Type B pancreatic cell (in vitro differentiated cells): ENCODE results near the gene PODNL1. TPM values are rescaled to one million over a fixed set of nuclear protein-coding genes. Genes with fewer than 3 reads are reported as not detected.

Experiments
- DNase-seq: peaks from one replicate; pipeline ENCODE4 v3.0.0; 2021; ENCODE audit warnings: mixed read lengths; ENCODE audit not compliant: unreplicated experiment; ENCODE audit errors: extremely low spot score
- H3K27ac Mint-ChIP-seq: 2 replicates; pipeline ENCODE4 v1.8.0; 2021; ENCODE audit warnings: mild to moderate bottlenecking, mixed read lengths
- H3K27me3 Mint-ChIP-seq: 2 replicates; pipeline ENCODE4 v1.8.0; 2021; ENCODE audit warnings: mixed read lengths
- H3K36me3 Mint-ChIP-seq: 2 replicates; pipeline ENCODE4 v1.8.0; 2021; ENCODE audit warnings: mixed read lengths
- H3K4me1 Mint-ChIP-seq: one replicate; pipeline ENCODE4 v1.8.0; 2021; ENCODE audit warnings: mixed read lengths; ENCODE audit not compliant: unreplicated experiment
- H3K4me3 Mint-ChIP-seq: 2 replicates; pipeline ENCODE4 v1.8.0; 2021; ENCODE audit warnings: mild to moderate bottlenecking, mixed read lengths
- H3K9me3 Mint-ChIP-seq: 2 replicates; pipeline ENCODE4 v1.8.0; 2021; ENCODE audit warnings: mixed read lengths
- total RNA-seq: library from RNA; stranded (reverse); gene quantifications from 2 replicates; pipeline ENCODE4 v1.2.1, GENCODE V29; 2021; ENCODE audit warnings: low replicate concordance
- TF ChIP-seq, protein P1 (sequence below): fragments of 200-600 bp; sonication (generic); conservative IDR thresholded peaks from 2 replicates; pipeline ENCODE4 v1.5.0; 2021; ENCODE audit warnings: antibody characterized with exemption, mild to moderate bottlenecking

Gene PODNL1
- total RNA-seq, 1 donor from 2014 or later, result 0.75 TPM

DNA sequence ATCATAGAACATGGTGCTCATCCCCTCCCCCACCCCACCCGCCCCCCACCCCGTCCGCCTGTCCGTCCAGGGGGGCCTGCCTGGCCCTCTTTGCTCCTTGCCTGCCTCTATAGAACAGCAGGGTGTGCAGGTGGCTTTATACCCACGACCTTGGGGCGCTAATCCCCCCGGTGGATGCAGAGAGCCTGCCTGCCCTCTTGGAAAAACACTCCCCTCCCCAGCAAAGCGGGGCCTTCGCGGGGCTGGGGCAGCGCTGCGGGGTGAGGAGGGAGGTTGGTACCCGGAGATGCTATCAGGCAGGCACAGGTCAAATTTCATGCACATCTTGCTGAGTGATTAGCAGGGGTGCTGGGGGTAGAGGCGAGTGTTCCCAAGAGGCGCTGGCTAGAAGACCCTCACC is 46.0 kb upstream of the PODNL1 start:
- no peak overlapping the region for H3K27ac Mint-ChIP-seq
- H3K4me3 Mint-ChIP-seq, result no peak overlapping the region
- no peaks in the 10 kb centered on the region for H3K27me3 Mint-ChIP-seq
- TF ChIP-seq, protein P1, sequence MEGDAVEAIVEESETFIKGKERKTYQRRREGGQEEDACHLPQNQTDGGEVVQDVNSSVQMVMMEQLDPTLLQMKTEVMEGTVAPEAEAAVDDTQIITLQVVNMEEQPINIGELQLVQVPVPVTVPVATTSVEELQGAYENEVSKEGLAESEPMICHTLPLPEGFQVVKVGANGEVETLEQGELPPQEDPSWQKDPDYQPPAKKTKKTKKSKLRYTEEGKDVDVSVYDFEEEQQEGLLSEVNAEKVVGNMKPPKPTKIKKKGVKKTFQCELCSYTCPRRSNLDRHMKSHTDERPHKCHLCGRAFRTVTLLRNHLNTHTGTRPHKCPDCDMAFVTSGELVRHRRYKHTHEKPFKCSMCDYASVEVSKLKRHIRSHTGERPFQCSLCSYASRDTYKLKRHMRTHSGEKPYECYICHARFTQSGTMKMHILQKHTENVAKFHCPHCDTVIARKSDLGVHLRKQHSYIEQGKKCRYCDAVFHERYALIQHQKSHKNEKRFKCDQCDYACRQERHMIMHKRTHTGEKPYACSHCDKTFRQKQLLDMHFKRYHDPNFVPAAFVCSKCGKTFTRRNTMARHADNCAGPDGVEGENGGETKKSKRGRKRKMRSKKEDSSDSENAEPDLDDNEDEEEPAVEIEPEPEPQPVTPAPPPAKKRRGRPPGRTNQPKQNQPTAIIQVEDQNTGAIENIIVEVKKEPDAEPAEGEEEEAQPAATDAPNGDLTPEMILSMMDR, result no peak
- peaks cover 11% of the 10 kb centered on the region for H3K4me1 Mint-ChIP-seq
- H3K9me3 Mint-ChIP-seq, result no peaks in the 10 kb centered on the region
- H3K36me3 Mint-ChIP-seq, result peaks cover 6% of the 10 kb centered on the region
- no peak for DNase-seq

- no peak overlapping the region for H3K4me3 Mint-ChIP-seq
- no peaks in the 10 kb centered on the region for H3K9me3 Mint-ChIP-seq
- DNase-seq, result no peak
- no peaks in the 10 kb centered on the region for H3K36me3 Mint-ChIP-seq
- no peaks in the 10 kb centered on the region for H3K27me3 Mint-ChIP-seq
- H3K27ac Mint-ChIP-seq, result no peak overlapping the region
- TF ChIP-seq, protein P1, result no peak
- H3K4me1 Mint-ChIP-seq, result peaks cover 11% of the 10 kb centered on the region
Observed at GRCh38 chr19:13983213-13983889, 45.1 kb upstream of the PODNL1 start.

- no peak overlapping the region for H3K27ac Mint-ChIP-seq
- no peaks in the 10 kb centered on the region for H3K36me3 Mint-ChIP-seq
- H3K9me3 Mint-ChIP-seq, result no peaks in the 10 kb centered on the region
- no peak overlapping the region for H3K4me3 Mint-ChIP-seq
- TF ChIP-seq, protein P1, result no peak
- no peak for DNase-seq
- H3K27me3 Mint-ChIP-seq, result no peaks in the 10 kb centered on the region
- H3K4me1 Mint-ChIP-seq, result peaks cover 11% of the 10 kb centered on the region
Observed at GRCh38 chr19:13982773-13983172, 44.6 kb upstream of the PODNL1 start.

GRCh38 chr19:13981988-13982501 is 43.8 kb upstream of the PODNL1 start:
- Mint-ChIP-seq H3K27ac (no peak overlapping the region), H3K9me3 (no peaks in the 10 kb centered on the region), H3K4me1 (peaks cover 8% of the 10 kb centered on the region)

DNA sequence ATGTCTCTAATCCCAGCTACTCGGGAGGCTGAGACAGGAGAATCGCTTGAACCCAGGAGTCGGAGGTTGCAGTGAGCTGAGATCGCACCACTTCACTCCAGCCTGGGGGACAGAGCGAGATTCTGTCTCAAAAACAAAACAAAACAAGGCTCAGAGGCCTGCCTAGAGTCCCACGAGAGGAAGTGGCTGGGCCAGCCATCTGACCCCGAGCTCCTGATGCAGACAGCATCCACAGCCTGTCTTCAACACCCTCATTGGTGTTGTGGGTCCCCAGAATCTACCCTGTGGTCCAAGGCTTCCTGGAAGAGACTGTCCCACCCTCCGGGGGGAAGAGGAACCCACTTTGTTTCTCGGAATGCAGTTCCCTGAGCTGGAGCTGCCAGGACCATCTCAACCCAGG is 43.2 kb upstream of the PODNL1 start:
- no peak overlapping the region for H3K27ac Mint-ChIP-seq
- H3K27me3 Mint-ChIP-seq, result no peaks in the 10 kb centered on the region
- no peak for DNase-seq
- H3K4me1 Mint-ChIP-seq, result peaks cover 5% of the 10 kb centered on the region
- H3K36me3 Mint-ChIP-seq, result no peaks in the 10 kb centered on the region
- no peak overlapping the region for H3K4me3 Mint-ChIP-seq
- TF ChIP-seq, protein P1, result no peak
- no peaks in the 10 kb centered on the region for H3K9me3 Mint-ChIP-seq

More at GRCh38 chr19:13981988-13982501, 43.8 kb upstream of the PODNL1 start:
- DNase-seq, result no peak
- TF ChIP-seq, protein P1, result no peak
- no peaks in the 10 kb centered on the region for H3K27me3 Mint-ChIP-seq
- H3K36me3 Mint-ChIP-seq, result no peaks in the 10 kb centered on the region
- no peak overlapping the region for H3K4me3 Mint-ChIP-seq
